GM12872 (cell line): ENCODE measurements around the gene ZKSCAN3.

Experiments
- CTCF ChIP-seq: IDR thresholded peaks from 3 replicates; pipeline ENCODE4 v1.5.1; 2011; ENCODE audit warnings: low read depth, mild to moderate bottlenecking, low read length, moderate library complexity; ENCODE audit not compliant: insufficient read depth

Gene ZKSCAN3

GRCh38 chr6:28349892-28350737, at the start of gene ZKSCAN3:
Gene ZKSCAN3, plus strand, starts transcription at chr6:28349947. Its CDS starts 9,640 bp downstream, at chr6:28359587.
- TF ChIP-seq CTCF, result no peak

GRCh38 chr6:28303570-28303969, 46.2 kb upstream of the ZKSCAN3 start:
- TF ChIP-seq CTCF, result no peak

- TF ChIP-seq CTCF, result no peak
Measured at GRCh38 chr6:28311139-28311823, 38.5 kb upstream of the ZKSCAN3 start.

- TF ChIP-seq CTCF, result no peak
Measured at GRCh38 chr6:28312939-28313338, 36.8 kb upstream of the ZKSCAN3 start.

GRCh38 chr6:28315628-28316027, 34.1 kb upstream of the ZKSCAN3 start:
- no peak for TF ChIP-seq CTCF

GRCh38 chr6:28322661-28323060, 27.1 kb upstream of the ZKSCAN3 start:
- no peak for TF ChIP-seq CTCF

GRCh38 chr6:28323813-28324424, 25.8 kb upstream of the ZKSCAN3 start:
- TF ChIP-seq CTCF, result no peak
